IPS-18a (cell line): ENCODE measurements around the gene FKBP5.
A peak's percentile ranks its signal among the peaks of the same experiment; 100 is the strongest.

Experiments
- H3K27ac ChIP-seq: one replicate; pipeline ENCODE4 v1.5.1; 2013; ENCODE audit warnings: low read length
- H3K27me3 ChIP-seq: one replicate; pipeline ENCODE4 v1.6.1; 2013; ENCODE audit warnings: mild to moderate bottlenecking, low read length; ENCODE audit not compliant: control insufficient read depth, insufficient read depth
- H3K36me3 ChIP-seq: one replicate; pipeline ENCODE4 v1.6.1; 2013; ENCODE audit warnings: low read depth, low read length; ENCODE audit not compliant: control insufficient read depth
- H3K4me1 ChIP-seq: one replicate; pipeline ENCODE4 v1.6.1; 2013; ENCODE audit warnings: low read depth, low read length; ENCODE audit not compliant: control insufficient read depth
- H3K4me3 ChIP-seq: one replicate; pipeline ENCODE4 v1.5.1; 2013; ENCODE audit warnings: low read length
- H3K9ac ChIP-seq: one replicate; pipeline ENCODE4 v1.6.1; 2013; ENCODE audit warnings: mild to moderate bottlenecking, low read length, moderate library complexity
- H3K9me3 ChIP-seq: one replicate; pipeline ENCODE4 v1.6.1; 2013; ENCODE audit warnings: low read depth, low read length; ENCODE audit not compliant: control insufficient read depth

The FKBP5 gene

DNA sequence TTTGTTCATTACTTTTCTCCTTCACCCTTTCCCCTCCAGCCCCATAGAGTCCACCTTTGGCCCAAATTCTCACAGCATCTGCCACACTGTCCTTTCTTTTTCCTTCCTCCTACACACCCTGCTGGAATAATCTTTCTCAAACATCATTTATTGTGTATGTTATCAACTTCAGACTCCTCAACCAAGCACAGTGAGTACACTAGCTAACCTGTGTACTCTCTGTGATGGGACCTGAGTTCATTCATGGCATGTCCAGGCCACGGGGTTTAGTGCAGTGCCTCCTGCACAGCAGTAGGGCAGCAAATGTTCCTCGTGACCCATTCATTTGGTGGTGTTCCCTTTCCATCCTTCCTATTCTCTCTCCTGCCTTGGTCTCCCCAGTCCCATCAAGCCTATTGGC, 41.0 kb upstream of the FKBP5 start:
- Histone ChIP-seq H3K27me3 (peaks cover 25% of the 10 kb centered on the region), H3K9ac (no peak overlapping the region), H3K4me3 (no peak overlapping the region), H3K9me3 (no peaks in the 10 kb centered on the region), H3K36me3 (no peaks in the 10 kb centered on the region), H3K4me1 (peaks cover 43% of the 10 kb centered on the region), H3K27ac (no peak overlapping the region)

DNA sequence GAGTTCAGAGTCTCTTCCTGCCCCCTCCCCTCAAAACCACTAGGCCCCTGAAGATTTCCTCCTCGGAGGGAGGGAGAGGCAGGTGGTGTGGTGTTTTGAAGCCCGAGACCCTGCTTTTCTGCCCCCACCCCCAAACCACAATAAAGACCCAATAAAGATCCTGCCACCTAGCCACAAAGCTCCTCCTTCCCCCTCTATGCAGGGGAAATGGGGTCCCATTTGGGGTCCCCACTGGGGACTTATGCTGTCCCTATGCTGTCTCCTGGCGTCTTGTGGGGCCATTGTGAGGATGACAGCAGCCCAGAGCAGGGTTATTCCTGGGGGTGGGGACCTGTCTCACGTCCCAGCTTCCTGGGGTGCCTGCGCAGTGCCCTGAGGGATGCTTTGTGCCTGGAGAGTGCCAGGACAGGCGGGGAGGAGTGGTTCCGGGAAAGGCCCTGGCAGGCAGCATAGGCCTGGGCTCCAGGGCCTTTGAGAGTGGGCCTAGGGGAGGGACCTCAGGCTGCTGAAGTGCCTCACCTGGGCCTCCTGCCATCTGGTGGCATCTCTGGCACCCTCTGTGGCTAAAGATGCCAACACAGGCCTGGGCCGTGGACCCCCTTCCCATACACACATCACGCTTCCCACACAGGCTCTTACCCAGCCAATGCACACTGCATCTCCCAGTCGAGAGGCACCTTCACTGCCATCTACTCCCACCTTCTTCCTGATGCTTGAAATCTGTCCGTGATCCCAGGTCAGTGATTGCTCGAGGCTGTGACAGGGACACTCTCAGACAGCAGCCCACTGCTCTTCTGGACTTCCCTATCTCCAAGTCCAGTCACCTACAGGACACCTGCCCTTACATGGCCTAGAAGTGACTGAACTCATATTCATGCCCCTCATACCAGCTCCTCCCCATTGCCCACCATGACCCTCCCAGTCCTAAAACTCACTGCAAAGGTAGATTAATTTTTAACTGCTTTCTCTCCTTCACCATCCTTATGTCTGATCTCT, 40.3 kb upstream of the FKBP5 start:
- Histone ChIP-seq H3K9me3 (no peaks in the 10 kb centered on the region), H3K9ac (peak overlapping the region; percentile 78), H3K27me3 (peaks cover 25% of the 10 kb centered on the region), H3K27ac (no peak overlapping the region), H3K36me3 (no peaks in the 10 kb centered on the region), H3K4me1 (peaks cover 43% of the 10 kb centered on the region), H3K4me3 (peak overlapping the region; percentile 75)

DNA sequence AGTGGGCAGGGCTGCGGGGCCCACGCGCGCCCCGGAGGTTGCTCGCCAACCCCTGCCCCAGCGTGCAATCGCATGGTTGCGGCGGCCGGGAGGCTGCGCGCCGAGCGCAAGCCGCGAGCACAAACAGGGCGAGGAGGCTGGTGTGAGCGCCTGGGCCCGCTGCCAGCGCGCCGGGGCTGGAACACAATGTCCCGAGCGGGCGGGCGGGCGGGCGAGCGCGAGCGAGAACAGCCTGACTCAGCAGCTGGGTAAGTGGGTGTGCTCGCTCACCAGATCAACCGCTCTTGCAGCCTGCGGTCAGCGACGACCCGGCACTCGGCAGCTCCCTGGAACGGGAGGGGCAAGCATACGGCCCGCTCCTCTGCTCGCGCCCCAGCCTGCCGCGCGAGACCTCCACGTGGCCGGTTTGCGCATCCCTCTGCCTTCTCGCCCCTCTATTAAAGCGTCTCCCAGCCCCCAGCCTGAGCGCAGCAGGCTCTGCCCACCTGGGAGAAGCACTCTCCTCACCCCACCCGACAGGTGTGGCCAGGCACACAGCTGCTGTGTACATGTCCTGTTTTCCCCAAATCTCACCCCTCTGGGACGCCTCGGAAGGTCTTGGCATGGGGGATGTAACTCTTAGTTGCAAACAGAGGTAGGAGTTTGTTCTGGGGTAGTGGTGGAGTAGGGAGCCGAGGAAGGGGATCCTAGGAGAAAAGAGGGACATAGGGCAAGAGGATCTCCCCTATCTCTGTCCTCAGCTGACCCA, 39.4 kb upstream of the FKBP5 start:
- Histone ChIP-seq H3K36me3 (no peaks in the 10 kb centered on the region), H3K27ac (no peak overlapping the region), H3K9ac (peak overlapping the region; percentile 78), H3K9me3 (no peaks in the 10 kb centered on the region), H3K27me3 (peaks cover 25% of the 10 kb centered on the region), H3K4me1 (peaks cover 43% of the 10 kb centered on the region), H3K4me3 (peak overlapping the region; percentile 75)

DNA sequence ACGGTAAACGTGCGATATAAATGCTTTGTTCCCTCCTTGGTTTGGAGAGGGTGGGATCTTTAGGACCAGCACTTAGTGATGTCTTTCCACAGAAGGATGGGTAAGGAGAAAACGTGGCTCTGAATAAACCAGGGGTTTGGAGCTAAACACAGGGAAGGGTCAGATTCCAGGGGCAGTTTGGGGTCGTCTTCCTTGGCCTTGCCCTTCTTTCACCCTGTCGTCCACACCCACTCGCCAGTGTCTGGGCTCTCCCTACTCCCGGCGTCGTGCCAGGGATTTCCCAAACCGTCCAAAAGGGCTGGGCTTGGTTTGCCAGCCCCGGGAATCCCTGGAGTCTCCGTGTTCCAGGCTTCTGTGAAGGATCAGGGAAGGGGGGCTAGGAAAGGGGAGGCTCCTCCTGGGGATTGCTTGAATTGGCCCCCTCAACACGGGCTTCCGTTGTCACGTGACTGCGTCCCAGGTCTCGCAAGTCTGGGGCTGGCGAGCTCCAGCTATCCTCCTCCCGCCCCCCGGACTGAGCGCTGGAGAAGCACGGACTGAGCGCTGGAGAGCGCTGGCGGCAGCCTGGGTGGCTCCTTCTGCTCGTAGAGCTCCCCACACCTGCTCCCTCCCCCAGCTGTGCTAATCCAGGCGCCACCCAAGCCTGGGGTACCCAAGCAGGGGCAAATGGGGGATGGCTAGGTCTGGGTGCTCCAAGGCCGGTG, 38.7 kb upstream of the FKBP5 start:
- H3K4me3 ChIP-seq, result peak overlapping the region; percentile 75
- no peak overlapping the region for H3K27ac ChIP-seq
- H3K36me3 ChIP-seq, result no peaks in the 10 kb centered on the region
- peaks cover 25% of the 10 kb centered on the region for H3K27me3 ChIP-seq
- no peaks in the 10 kb centered on the region for H3K9me3 ChIP-seq
- peaks cover 38% of the 10 kb centered on the region for H3K4me1 ChIP-seq
- H3K9ac ChIP-seq, result peak overlapping the region; percentile 78

DNA sequence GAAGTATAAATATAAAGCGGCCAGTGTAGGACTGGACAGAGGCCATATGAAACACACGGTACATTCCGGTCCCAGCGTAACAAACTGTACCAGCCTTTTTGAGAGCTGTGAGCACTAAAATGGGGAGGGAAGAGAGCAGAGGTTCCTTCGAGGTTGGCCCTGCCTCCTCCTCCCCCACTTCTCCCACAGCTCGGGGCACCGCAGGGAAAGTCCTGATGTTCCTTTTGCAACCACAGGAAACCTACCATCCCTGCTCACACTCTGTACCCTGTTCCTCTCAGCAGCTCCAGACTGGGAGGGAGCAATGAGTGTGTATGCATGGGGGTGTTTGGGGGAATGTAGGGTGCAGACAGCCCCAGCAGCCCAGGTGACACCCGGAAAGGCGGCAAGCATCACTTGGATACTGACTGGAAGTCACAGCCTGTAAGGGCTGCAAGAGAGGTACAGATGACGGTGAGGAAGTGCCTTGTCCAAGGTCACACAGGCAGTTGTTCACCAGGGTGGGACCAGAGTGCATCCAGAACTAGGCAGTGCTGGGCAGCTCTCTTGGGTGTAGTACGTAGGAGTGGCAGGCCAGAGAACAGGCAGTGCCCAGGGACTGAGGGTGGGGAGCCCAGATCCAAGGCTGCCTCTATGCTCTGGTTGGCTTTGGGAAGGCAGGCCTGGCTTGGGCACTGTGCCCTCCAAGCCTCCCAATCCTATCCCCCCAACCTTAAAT, 37.2 kb upstream of the FKBP5 start:
- no peak overlapping the region for H3K27ac ChIP-seq
- H3K4me1 ChIP-seq, result peaks cover 33% of the 10 kb centered on the region
- H3K9me3 ChIP-seq, result no peaks in the 10 kb centered on the region
- H3K36me3 ChIP-seq, result no peaks in the 10 kb centered on the region
- no peak overlapping the region for H3K9ac ChIP-seq
- H3K4me3 ChIP-seq, result no peak overlapping the region
- H3K27me3 ChIP-seq, result peaks cover 25% of the 10 kb centered on the region

DNA sequence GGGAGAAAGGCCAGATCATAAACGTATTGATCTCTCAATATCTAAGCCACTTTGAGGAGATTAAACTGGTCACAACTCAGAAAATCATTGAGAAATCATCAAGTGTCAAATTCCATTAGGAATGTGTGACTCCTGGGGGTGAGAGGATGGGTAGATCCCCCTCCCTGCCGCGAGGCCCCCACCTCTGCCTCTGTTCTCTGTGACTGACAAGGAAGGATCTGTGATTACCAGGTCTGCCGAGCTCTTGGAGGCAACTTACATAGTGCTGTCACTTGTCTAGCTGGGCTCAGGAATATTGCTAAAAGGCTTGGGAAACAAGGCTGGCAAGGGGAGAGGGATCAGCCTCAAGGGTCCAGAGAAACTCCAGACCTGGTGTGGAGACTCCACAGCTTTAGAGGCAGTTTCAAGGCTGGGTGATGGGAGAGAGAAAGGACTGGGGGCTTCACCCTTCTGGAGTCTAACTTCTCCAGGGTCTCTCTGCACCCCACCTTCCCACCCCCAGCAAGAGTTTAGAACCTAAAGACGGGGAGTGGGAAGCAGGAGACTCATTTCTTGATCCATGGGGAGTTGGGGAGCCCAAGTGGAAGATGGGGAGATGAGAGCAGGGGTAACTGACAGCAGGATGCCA, 36.5 kb upstream of the FKBP5 start:
- no peak overlapping the region for H3K27ac ChIP-seq
- no peak overlapping the region for H3K4me3 ChIP-seq
- H3K9ac ChIP-seq, result no peak overlapping the region

DNA sequence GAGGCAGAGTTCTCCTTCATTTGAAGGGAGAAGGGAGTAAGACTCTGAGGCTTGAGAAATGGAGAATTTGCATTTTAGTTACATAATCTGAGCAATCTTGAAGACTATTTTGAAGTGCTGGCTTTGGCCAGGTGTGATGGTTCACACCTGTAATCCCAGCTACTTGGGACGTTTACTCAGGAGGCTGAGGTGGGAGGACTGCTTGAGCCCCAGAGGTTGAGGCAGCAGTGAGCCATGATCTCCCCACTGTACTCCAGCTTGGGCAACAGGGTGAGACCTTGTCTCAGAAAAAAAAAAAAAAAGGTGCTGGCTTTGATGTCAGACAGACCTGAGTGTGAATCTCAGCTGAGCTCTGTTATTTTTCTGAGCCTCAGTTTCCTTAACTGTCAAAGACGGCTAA, 35.8 kb upstream of the FKBP5 start:
- Histone ChIP-seq H3K9me3 (no peaks in the 10 kb centered on the region), H3K27me3 (peaks cover 20% of the 10 kb centered on the region), H3K4me1 (peaks cover 41% of the 10 kb centered on the region), H3K4me3 (no peak overlapping the region), H3K36me3 (no peaks in the 10 kb centered on the region), H3K9ac (no peak overlapping the region), H3K27ac (no peak overlapping the region)

More for the DNA sequence above, 36.5 kb upstream of the FKBP5 start:
- Histone ChIP-seq H3K9me3 (no peaks in the 10 kb centered on the region), H3K27me3 (peaks cover 25% of the 10 kb centered on the region), H3K4me1 (peaks cover 37% of the 10 kb centered on the region), H3K36me3 (no peaks in the 10 kb centered on the region)

DNA sequence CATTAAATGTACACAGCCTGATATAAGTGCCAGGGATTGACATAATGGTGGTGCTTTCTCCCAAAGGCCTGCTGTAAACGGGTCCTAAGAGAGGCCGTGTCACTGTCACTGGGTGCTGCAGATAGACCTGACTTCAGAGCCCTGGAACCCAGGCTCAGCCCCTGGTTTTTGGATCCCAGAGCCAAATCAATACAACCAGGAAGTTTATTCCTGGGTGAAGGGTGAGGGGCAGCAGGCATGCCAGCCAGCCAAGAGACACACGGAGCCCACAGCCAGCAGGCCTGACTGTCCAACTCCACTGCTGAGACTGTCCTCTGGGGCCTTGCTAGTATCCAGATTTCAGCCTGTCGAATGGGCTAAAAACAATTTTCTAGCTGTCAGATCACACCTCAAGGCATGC, 35.3 kb upstream of the FKBP5 start:
- H3K4me1 ChIP-seq, result peaks cover 42% of the 10 kb centered on the region
- no peaks in the 10 kb centered on the region for H3K9me3 ChIP-seq
- H3K36me3 ChIP-seq, result no peaks in the 10 kb centered on the region
- H3K27ac ChIP-seq, result no peak overlapping the region
- peaks cover 16% of the 10 kb centered on the region for H3K27me3 ChIP-seq
- H3K4me3 ChIP-seq, result no peak overlapping the region
- no peak overlapping the region for H3K9ac ChIP-seq

DNA sequence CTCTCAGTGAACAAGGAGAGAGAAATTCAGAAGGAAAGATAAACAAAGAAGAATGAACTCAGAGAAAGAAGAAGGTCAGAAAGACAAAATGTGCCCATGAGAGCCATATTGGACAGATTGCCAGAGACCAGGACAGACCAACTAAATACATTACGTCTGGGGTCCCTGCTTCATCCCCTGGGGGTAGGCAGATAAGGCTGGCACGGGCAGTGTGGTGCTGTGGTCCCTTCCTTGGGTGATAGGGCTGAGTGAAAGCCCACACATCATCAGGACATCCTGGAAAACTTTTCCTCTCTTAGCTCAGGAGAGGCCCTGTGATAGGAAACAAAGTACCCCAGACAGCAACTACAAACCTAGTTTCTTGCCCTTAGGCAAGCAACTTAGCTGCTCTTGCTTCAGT, 34.9 kb upstream of the FKBP5 start:
- Histone ChIP-seq H3K9me3 (no peaks in the 10 kb centered on the region), H3K4me3 (no peak overlapping the region), H3K27ac (no peak overlapping the region), H3K27me3 (peaks cover 15% of the 10 kb centered on the region), H3K4me1 (peaks cover 42% of the 10 kb centered on the region), H3K36me3 (no peaks in the 10 kb centered on the region), H3K9ac (no peak overlapping the region)

DNA sequence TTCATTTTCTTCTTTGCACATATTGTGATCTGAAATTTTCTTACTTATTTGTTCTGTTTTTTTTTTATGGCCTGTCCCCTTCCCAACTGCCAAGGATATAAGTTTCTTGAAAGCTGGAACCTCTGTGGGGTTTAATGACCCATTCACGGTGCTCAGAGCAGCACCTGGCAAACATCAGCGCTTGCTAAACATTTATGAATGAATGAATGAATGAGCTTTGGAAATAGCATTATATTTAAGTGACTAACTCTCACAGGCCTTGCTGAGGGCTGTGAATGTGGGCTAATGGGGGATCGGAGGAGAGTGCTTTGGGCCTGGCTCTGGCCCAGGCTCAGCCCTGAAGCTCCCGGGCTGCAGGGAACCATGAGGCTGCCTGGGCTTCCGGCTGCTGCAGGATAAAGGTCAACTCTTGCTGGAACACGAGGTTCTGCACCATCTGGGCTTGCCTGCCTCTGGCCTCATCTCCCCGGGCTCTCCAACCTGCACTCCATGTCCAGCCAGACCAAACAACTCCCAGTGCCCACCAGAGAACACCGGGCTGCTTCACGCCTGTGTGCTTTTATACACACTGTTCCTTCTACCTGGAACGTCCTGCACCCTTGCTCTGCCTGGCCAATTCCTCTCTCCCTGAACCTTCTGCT, 33.5 kb upstream of the FKBP5 start:
- Histone ChIP-seq H3K27me3 (peaks cover 14% of the 10 kb centered on the region), H3K4me1 (peaks cover 46% of the 10 kb centered on the region), H3K27ac (no peak overlapping the region), H3K9me3 (no peaks in the 10 kb centered on the region), H3K4me3 (no peak overlapping the region), H3K36me3 (no peaks in the 10 kb centered on the region), H3K9ac (no peak overlapping the region)
